NCI-H2171 (cell line): ENCODE results near the gene ACP1.
"Not testable (repeated sequence)": the region's sequence is repeated elsewhere in the genome, so short reads cannot be mapped to it uniquely, and the experiment has no call there.

ENCODE experiments used
- DNase-seq: peaks from one replicate; lab custom pipeline; 2025; lab: John Stamatoyannopoulos, UW

The ACP1 gene

DNA sequence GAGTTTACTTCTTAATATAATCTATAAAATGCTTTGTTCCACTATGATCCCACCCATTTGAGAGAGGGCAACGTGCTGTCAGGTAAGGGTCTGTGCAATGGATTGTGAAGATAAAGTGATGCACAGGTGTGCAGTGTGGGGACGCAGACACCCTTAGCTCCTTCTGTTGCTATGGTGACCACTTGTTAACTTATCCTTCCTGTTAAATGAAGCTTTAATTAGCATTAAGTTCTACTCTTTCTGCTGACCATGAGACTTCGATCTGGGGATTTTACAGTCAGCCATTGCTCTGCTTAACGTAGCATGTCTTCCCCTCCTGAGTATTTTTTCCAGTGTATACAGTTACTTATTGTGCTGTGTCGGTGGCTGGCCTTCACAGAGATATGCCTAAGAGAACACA lies 46.2 kb downstream of the ACP1 start:
- no peak for DNase-seq

DNA sequence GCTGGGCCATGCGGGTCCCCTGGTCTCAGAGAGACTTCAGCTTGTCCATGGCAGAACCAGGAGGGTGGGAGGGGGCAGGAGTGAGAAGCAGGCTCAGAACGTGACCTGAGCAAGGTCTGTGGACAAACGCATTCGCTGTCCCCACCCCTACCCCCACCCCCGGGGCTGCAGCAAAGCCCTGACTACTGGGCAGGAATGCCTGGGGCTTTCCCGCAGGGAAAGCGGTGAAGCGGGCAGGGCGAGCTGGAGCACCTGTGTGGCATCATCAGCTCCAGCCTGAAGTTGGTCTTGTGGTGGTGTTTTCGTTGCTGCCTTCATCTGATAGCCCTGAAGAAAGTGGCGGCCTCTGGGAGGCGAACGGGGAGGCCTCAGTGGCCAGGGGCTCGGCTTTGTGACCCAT lies 49.2 kb downstream of the ACP1 start:
- DNase-seq: no peak

- no peak for DNase-seq
These were observed 50.0 kb downstream of the ACP1 start for GRCh38 chr2:314561-315336.

DNA sequence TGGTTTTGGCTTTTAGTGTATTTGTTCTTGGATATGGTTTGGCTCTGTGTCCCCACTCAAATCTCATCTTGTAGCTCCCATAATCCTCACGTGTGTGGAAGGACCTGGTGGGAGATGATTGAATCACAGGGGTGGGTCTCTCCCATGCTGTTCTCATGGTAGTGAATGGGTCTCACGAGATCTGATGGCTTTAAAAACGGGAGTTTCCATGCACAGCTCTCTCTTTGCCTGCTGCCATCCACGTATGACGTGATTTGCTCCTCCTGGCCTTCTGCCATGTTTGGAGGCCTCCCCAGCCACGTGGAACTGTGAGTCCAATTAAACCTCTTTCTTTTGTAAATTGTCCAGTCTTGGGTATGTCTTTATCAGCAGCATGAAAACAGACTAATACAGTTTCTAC lies 51.2 kb downstream of the ACP1 start:
- DNase-seq: not testable (repeated sequence)

DNA sequence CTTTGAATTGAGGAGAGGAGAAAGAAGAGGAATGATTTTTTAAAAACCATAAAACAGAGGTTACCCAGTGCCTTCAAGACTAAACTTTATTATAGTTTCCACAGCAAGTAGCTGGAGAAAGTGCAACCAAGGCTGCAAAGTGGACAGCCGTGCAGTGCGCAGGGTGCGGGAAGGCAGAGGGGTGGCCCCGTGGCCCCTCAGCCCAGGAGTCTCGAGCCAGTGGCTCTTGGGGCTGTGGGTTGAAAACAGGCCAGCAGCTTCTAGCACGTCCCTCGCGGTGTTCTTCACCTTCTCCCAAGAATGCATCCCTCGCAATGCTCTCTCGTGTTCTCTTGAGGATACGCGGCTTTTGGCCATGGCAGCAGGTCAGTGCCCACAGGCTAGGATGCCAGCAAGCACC lies 51.6 kb downstream of the ACP1 start:
- DNase-seq: no peak

DNA sequence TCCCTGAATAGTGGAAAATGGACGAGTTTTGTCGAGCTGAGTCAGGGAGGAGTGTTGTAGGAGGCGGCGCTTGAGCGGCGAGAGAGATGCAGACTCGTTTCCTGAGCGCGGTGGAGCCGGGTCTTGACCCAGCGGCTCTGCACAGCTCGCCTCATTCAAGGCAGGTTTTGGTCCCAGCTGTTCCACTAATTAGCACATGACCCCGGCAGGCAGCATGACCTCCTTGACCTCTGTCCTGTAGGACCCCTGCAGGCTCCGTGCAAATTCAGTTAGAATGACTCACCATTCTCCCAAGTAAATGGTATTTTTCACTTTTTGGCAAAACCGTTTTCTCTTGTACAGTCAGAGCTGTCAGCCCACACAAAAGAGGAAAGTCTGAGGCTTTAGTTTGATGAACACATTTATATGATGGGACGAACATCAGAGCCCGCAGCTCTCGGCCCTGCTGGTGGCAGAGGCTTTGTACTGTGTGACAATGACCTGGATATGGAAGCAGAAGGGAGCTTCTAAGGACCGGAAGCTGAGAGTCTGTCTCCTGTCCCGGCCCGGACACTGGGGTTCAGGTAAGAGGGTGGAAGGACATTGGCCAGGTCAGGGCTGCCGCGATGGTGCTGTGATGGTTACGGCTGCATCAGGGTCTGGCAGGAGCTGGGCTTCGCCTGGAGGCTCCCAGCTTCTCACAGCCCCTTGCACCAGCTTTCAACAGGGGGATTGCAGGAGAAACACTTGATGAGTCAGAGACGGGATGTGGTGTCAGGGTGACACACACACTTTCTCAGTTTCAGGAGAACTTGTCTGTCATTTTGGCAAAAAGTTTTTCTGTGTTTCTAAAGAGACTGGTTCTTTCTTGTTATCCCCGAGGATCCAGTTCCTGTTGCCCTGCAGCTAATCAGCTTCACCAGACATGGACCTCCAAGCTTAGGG lies 53.0 kb downstream of the ACP1 start:
- no peak for DNase-seq

GRCh38 chr2:319059-319600 lies 54.4 kb downstream of the ACP1 start:
- DNase-seq: no peak

- DNase-seq: no peak
These were observed 55.8 kb downstream of the ACP1 start for GRCh38 chr2:320561-320960.

DNA sequence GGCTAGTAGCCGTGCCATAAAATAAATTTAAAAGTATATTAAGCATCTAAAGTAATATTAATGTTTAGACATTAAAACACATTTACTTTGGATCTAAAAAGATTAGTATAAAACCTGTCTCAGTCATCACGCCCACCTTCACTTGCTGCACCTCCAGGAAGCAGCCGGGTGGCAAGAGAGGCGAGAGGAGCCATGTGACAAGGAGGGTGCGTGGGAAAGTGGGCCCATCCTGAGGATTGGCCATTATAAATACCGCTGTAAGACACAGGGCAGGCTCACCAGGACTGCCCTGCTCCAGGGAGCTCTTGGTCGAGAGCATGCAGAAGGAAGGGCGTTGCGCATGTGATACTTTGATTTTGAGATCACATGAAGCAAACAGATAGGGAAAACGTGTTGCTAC lies 57.6 kb downstream of the ACP1 start:
- DNase-seq: no peak

GRCh38 chr2:323035-323434 lies 58.3 kb downstream of the ACP1 start:
- no peak for DNase-seq
